CD4-positive, CD25-positive, alpha-beta regulatory T cell (primary cell): ENCODE results near the gene CAMKMT. TPM values are rescaled to one million over a fixed set of nuclear protein-coding genes. Genes with fewer than 3 reads are reported as not detected.

Experiments
- ATAC-seq, 2 donors: fragments of 150-1000 bp; cut with Tn5 transposase; one replicate each; pipeline ENCODE4 v1.10.0; 2021; ENCODE audit warnings: low read depth in 2 of 2, moderate number of reproducible peaks in 2 of 2, moderate library complexity in 1 of 2
- DNase-seq, 3 donors: peaks; one replicate each; pipeline versions ENCODE4 v3.0.0 to v3.0.0-alpha.2; 2012 to 2022; ENCODE audit warnings: mixed read lengths in 1 of 3
- H3K27ac ChIP-seq: one replicate; pipeline ENCODE4 v1.7.0; 2013; ENCODE audit warnings: mild to moderate bottlenecking, low read length; ENCODE audit not compliant: insufficient read depth, poor library complexity, severe bottlenecking
- H3K27me3 ChIP-seq: one replicate; pipeline ENCODE4 v1.7.0; 2013; ENCODE audit warnings: low read length; ENCODE audit not compliant: control insufficient read depth, insufficient read depth
- H3K36me3 ChIP-seq: one replicate; pipeline ENCODE4 v1.7.0; 2013; ENCODE audit warnings: mild to moderate bottlenecking, low read length, moderate library complexity; ENCODE audit not compliant: control insufficient read depth, insufficient read depth
- H3K4me1 ChIP-seq: 2 replicates; pipeline ENCODE4 v1.7.0; 2013; ENCODE audit warnings: mild to moderate bottlenecking, low read length; ENCODE audit not compliant: insufficient read depth, control insufficient read depth, poor library complexity, severe bottlenecking
- H3K4me3 ChIP-seq: one replicate; pipeline ENCODE4 v1.7.0; 2013; ENCODE audit warnings: low read depth, mild to moderate bottlenecking, low read length, moderate library complexity
- H3K9me3 ChIP-seq, 2 experiments: 1 replicate in 1 of 2; 2 replicates in 1 of 2; pipeline ENCODE4 v1.7.0; 2013; ENCODE audit warnings: low read length in 2 of 2, mild to moderate bottlenecking in 1 of 2, moderate library complexity in 1 of 2; ENCODE audit not compliant: control insufficient read depth in 2 of 2
- H3K27ac Mint-ChIP-seq, 3 donors: one replicate each; pipeline ENCODE4 v1.8.0; 2020 to 2022; ENCODE audit warnings: mild to moderate bottlenecking in 3 of 3, mixed read lengths in 3 of 3, moderate library complexity in 2 of 3
- H3K27me3 Mint-ChIP-seq: one replicate; pipeline ENCODE4 v1.8.0; 2022; ENCODE audit warnings: mild to moderate bottlenecking, mixed read lengths
- H3K36me3 Mint-ChIP-seq: one replicate; pipeline ENCODE4 v1.8.0; 2020; ENCODE audit warnings: mixed read lengths
- H3K4me1 Mint-ChIP-seq, 4 donors: one replicate each; pipeline ENCODE4 v1.8.0; 2020 to 2022; ENCODE audit warnings: mixed read lengths in 4 of 4, mild to moderate bottlenecking in 1 of 4
- H3K4me3 Mint-ChIP-seq, 4 donors: one replicate each; pipeline ENCODE4 v1.8.0; 2020 to 2022; ENCODE audit warnings: mild to moderate bottlenecking in 4 of 4, mixed read lengths in 4 of 4, moderate library complexity in 3 of 4
- H3K9me3 Mint-ChIP-seq, 7 donors: one replicate each; pipeline ENCODE4 v1.8.0; 2020 to 2022; ENCODE audit warnings: mixed read lengths in 7 of 7, mild to moderate bottlenecking in 3 of 7, moderate library complexity in 2 of 7
- polyA plus RNA-seq, 4 donors: library from polyadenylated mRNA; unstranded; fragments of 300-500 nt; fragmentation: Illumina TruSeq; gene quantifications; one replicate each; pipeline ENCODE4 v1.2.3, GENCODE V29; 2021
- total RNA-seq: library from RNA; stranded (reverse); gene quantifications from one replicate; pipeline ENCODE4 v1.2.3, GENCODE V29; 2022

CAMKMT gene
- total and polyA plus RNA-seq, 5 donors from 2014 or later = 17.6 to 27.6 (median 19.5) TPM

GRCh38 chr2:44813658-44814057, 451.9 kb downstream of the CAMKMT start:
- Mint-ChIP-seq H3K36me3 (peaks cover 3% of the 10 kb centered on the region), H3K27me3 (peaks cover 36% of the 10 kb centered on the region), H3K4me3 (no peak overlapping the region), H3K4me1 (no peaks in the 10 kb centered on the region), H3K27ac (no peak overlapping the region), H3K9me3 (peaks cover 0 to 6% (median 0%) of the 10 kb centered on the region in 7 donors)
- Histone ChIP-seq H3K36me3 (no peaks in the 10 kb centered on the region), H3K4me3 (no peak overlapping the region), H3K4me1 (no peaks in the 10 kb centered on the region), H3K27ac (no peak overlapping the region), H3K9me3 (no peaks in the 10 kb centered on the region), H3K27me3 (peaks cover 6% of the 10 kb centered on the region)
- DNase-seq (no peak), ATAC-seq (no peak)

DNA sequence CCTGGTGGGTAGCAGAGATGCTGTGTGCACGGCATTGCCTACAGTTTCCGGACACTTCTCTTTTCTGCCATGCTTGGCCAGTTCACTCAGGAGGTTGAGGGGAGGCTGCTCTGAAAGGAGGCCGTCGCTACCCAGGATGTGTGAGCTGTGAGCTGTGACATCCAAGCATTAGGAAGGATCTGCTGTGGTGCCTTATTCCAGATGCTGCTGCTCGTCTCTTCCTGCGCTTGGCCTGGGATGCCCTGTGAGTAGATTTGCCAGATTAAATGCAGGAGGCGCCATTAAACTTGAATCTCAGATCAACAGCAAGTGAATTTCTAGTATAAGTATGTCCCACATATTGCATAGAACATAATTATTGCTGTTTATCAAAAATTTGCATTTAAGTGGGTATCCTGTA, 455.5 kb downstream of the CAMKMT start:
- Mint-ChIP-seq H3K4me3 (no peak overlapping the region), H3K27me3 (peaks cover 35% of the 10 kb centered on the region), H3K9me3 (no peaks in the 10 kb centered on the region), H3K27ac (no peak overlapping the region), H3K4me1 (no peaks in the 10 kb centered on the region), H3K36me3 (no peaks in the 10 kb centered on the region)
- Histone ChIP-seq H3K4me1 (no peaks in the 10 kb centered on the region), H3K27ac (no peak overlapping the region), H3K4me3 (no peak overlapping the region), H3K36me3 (no peaks in the 10 kb centered on the region), H3K9me3 (no peaks in the 10 kb centered on the region), H3K27me3 (no peaks in the 10 kb centered on the region)
- ATAC-seq (no peak), DNase-seq (no peak)

- no peaks in the 10 kb centered on the region for H3K9me3 ChIP-seq
- DNase-seq = no peak
- Mint-ChIP-seq H3K9me3 (no peaks in the 10 kb centered on the region), H3K27me3 (peaks cover 35% of the 10 kb centered on the region), H3K4me1 (no peaks in the 10 kb centered on the region), H3K27ac (no peak overlapping the region), H3K36me3 (no peaks in the 10 kb centered on the region), H3K4me3 (no peak overlapping the region)
- H3K4me3 ChIP-seq = no peak overlapping the region
- no peaks in the 10 kb centered on the region for H3K36me3 ChIP-seq
- H3K4me1 ChIP-seq = no peaks in the 10 kb centered on the region
- H3K27ac ChIP-seq = no peak overlapping the region
- no peaks in the 10 kb centered on the region for H3K27me3 ChIP-seq
- no peak for ATAC-seq
These were observed 456.1 kb downstream of the CAMKMT start for GRCh38 chr2:44817673-44818335.

- H3K36me3 Mint-ChIP-seq = no peaks in the 10 kb centered on the region
- H3K27ac ChIP-seq = no peak overlapping the region
- no peak for DNase-seq
- H3K27ac Mint-ChIP-seq = no peak overlapping the region
- no peaks in the 10 kb centered on the region for H3K9me3 Mint-ChIP-seq
- H3K27me3 Mint-ChIP-seq = peaks cover 27% of the 10 kb centered on the region
- no peak for ATAC-seq
- no peaks in the 10 kb centered on the region for H3K4me1 ChIP-seq
- H3K9me3 ChIP-seq = no peaks in the 10 kb centered on the region
- H3K27me3 ChIP-seq = no peaks in the 10 kb centered on the region
- H3K36me3 ChIP-seq = no peaks in the 10 kb centered on the region
- no peaks in the 10 kb centered on the region for H3K4me1 Mint-ChIP-seq
- H3K4me3 Mint-ChIP-seq = no peak overlapping the region
- no peak overlapping the region for H3K4me3 ChIP-seq
These were observed 457.3 kb downstream of the CAMKMT start for GRCh38 chr2:44819061-44819460.

DNA sequence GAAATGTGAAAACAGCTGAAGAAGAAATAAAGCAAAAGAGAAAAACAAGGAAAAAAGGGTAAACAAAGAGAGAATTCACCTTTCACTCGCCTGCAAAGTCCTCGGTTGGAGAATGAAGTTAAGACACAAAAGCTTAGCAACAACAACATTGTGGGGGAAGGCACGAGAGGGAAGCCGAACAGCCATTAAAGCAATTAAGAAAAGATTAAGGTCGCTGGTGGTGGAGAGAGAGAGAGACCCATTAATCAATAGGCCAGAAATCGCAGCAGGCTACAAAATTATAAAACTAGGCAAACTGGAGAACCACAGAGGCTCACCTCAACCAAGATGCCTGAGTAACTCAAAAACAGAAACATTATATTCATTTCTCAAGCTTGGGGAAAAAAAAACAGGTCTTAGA, 459.8 kb downstream of the CAMKMT start:
- Mint-ChIP-seq H3K27ac (no peak overlapping the region), H3K27me3 (peaks cover 18% of the 10 kb centered on the region), H3K36me3 (no peaks in the 10 kb centered on the region), H3K4me1 (no peaks in the 10 kb centered on the region), H3K4me3 (no peak overlapping the region), H3K9me3 (no peaks in the 10 kb centered on the region)
- H3K4me3 ChIP-seq = no peak overlapping the region
- no peaks in the 10 kb centered on the region for H3K36me3 ChIP-seq
- H3K4me1 ChIP-seq = no peaks in the 10 kb centered on the region
- ATAC-seq (no peak), DNase-seq (no peak)
- H3K27ac ChIP-seq = no peak overlapping the region
- H3K9me3 ChIP-seq = no peaks in the 10 kb centered on the region
- no peaks in the 10 kb centered on the region for H3K27me3 ChIP-seq

DNA sequence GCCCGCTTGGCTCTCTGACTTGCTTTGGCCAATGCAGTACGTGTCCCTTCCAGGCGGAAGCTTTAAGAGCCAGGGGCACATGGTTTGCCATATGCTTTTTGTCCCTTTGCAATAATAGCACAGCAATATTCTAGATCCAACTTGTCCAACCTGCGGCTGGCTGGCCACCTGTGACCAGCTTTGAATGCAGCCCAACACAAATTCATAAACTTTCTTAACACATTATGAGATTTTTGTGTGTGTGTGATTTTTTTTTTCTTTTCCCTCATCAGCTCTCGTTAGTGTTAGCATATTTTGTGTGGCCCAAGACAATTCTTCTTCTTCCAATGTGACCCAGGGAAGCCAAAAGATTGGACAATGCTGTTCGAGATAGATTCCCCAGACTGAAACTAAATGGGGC, 460.4 kb downstream of the CAMKMT start:
- Histone ChIP-seq H3K4me3 (no peak overlapping the region), H3K36me3 (no peaks in the 10 kb centered on the region), H3K27me3 (no peaks in the 10 kb centered on the region), H3K27ac (no peak overlapping the region), H3K9me3 (no peaks in the 10 kb centered on the region), H3K4me1 (no peaks in the 10 kb centered on the region)
- H3K9me3 Mint-ChIP-seq = no peaks in the 10 kb centered on the region
- no peak overlapping the region for H3K27ac Mint-ChIP-seq
- no peaks in the 10 kb centered on the region for H3K4me1 Mint-ChIP-seq
- no peak for DNase-seq
- no peak for ATAC-seq
- H3K27me3 Mint-ChIP-seq = peaks cover 18% of the 10 kb centered on the region
- H3K4me3 Mint-ChIP-seq = no peak overlapping the region
- no peaks in the 10 kb centered on the region for H3K36me3 Mint-ChIP-seq

Other genes starting within 250 kb of the CAMKMT start
- 91.8 TPM for gene PPM1B, start 193.1 kb upstream of the CAMKMT start, total RNA-seq
- gene PPM1B, start 193.1 kb upstream of the CAMKMT start, polyA plus RNA-seq = 10 to 100 TPM; 48.9 to 62.6 (median 58.2) TPM
- 0.47 TPM for gene SLC3A1, start 86.5 kb upstream of the CAMKMT start, total RNA-seq
- under 1 TPM in 3 of 4 donors, not detected in 1; 0.40 to 0.57 (median 0.44) TPM for gene SLC3A1, start 86.5 kb upstream of the CAMKMT start, polyA plus RNA-seq
- gene PREPL, start 453 bp upstream of the CAMKMT start, total RNA-seq = 24.2 TPM
- gene PREPL, start 453 bp upstream of the CAMKMT start, polyA plus RNA-seq = 10 to 100 TPM; 12.9 to 24.5 (median 20.3) TPM